Suprapubic skin (tissue), 4 donors: ENCODE data around the gene COL12A1. TPM values are rescaled to one million over a fixed set of nuclear protein-coding genes. Genes with fewer than 3 reads are reported as not detected.

Experiments used
- DNase-seq, 2 donors: peaks; one replicate each; pipeline ENCODE4 v3.0.0-alpha.2; 2019; ENCODE audit warnings: low spot score in 2 of 2
- H3K27ac ChIP-seq: fragments of 200-600 bp; sonication (generic); one replicate; pipeline ENCODE4 v1.5.1; 2019
- H3K27me3 ChIP-seq: fragments of 200-600 bp; sonication (generic); one replicate; pipeline ENCODE4 v1.5.1; 2019
- H3K36me3 ChIP-seq: fragments of 200-600 bp; sonication (generic); one replicate; pipeline ENCODE4 v1.5.1; 2019
- H3K4me1 ChIP-seq: fragments of 200-600 bp; sonication (generic); one replicate; pipeline ENCODE4 v1.5.1; 2019
- H3K4me3 ChIP-seq: fragments of 200-600 bp; sonication (generic); one replicate; pipeline ENCODE4 v1.5.1; 2019; ENCODE audit warnings: mild to moderate bottlenecking
- H3K9me3 ChIP-seq: fragments of 200-600 bp; sonication (generic); one replicate; pipeline ENCODE4 v1.5.1; 2019
- CTCF ChIP-seq, 2 donors: fragments of 200-600 bp in 1 of 2; fragments of 450-650 bp in 1 of 2; sonication (generic) in 1 of 2; IDR thresholded peaks; one replicate each; pipeline ENCODE4 v1.5.1; 2016 to 2019; ENCODE audit warnings: antibody characterized with exemption in 2 of 2, mild to moderate bottlenecking in 1 of 2, moderate library complexity in 1 of 2
- EP300 ChIP-seq: sonication (generic); formaldehyde crosslinking; IDR thresholded peaks from one replicate; pipeline ENCODE4 v1.6.1; 2017; ENCODE audit warnings: antibody characterized with exemption
- POLR2A ChIP-seq, 2 donors: fragments of 450-650 bp; IDR thresholded peaks; one replicate each; pipeline ENCODE4 v1.6.1; 2017; ENCODE audit warnings: antibody characterized with exemption in 2 of 2, mild to moderate bottlenecking in 2 of 2, moderate library complexity in 2 of 2
- POLR2AphosphoS5 ChIP-seq, 3 donors: sonication (generic); formaldehyde crosslinking; IDR thresholded peaks; one replicate each; pipeline ENCODE4 v1.6.1; 2017; ENCODE audit warnings: antibody characterized with exemption in 3 of 3
- WGBS: methylation state at CpG from one replicate; pipeline ENCODE4 v1.1.5; 2018; 5-methylcytosine and 5-hydroxymethylcytosine counted together
- total RNA-seq, 4 donors: library from RNA; depleted of rRNA; stranded (reverse); fragments of >200 nt; gene quantifications; one replicate each; pipeline ENCODE4 v1.1.0, GENCODE V29; 2016

The COL12A1 gene
- total RNA-seq, 4 donors from 2014 or later: 41.2 to 47.2 (median 44.1) TPM

- H3K36me3 ChIP-seq: peaks cover 8% of the 10 kb centered on the region
- peaks cover 27% of the 10 kb centered on the region for H3K4me1 ChIP-seq
- WGBS: 0% methylated on average over 36 of the region's 36 CpGs
- DNase-seq: peak; percentile 95
- peak within 1 kb of the TSS; percentile 68 for H3K4me3 ChIP-seq
- no peaks in the 10 kb centered on the region for H3K9me3 ChIP-seq
- TF ChIP-seq EP300 (no peak), POLR2A (IDR thresholded peaks at IDR 0.05) (peak; percentile 49 to 85), CTCF (IDR thresholded peaks at IDR 0.05) (no peak), POLR2AphosphoS5 (IDR thresholded peaks at IDR 0.05) (peak; percentile 81 to 88 (median 81))
- H3K27me3 ChIP-seq: no peaks in the 10 kb centered on the region
- H3K27ac ChIP-seq: peak within 1 kb of the TSS; percentile 91
These were observed 37.6 kb upstream of the COL12A1 start, which contains the start of gene COX7A2 for GRCh38 chr6:75243333-75244062. Gene COX7A2 (minus strand): TSS chr6:75243801. CDS start chr6:75243734, 67 bp downstream.

- Histone ChIP-seq H3K27ac (no peak overlapping the region), H3K9me3 (no peaks in the 10 kb centered on the region), H3K36me3 (peaks cover 32% of the 10 kb centered on the region), H3K4me3 (no peak overlapping the region), H3K27me3 (no peaks in the 10 kb centered on the region), H3K4me1 (peaks cover 6% of the 10 kb centered on the region)
- TF ChIP-seq POLR2AphosphoS5 (IDR thresholded peaks at IDR 0.05) (no peak), EP300 (no peak), POLR2A (IDR thresholded peaks at IDR 0.05) (no peak), CTCF (IDR thresholded peaks at IDR 0.05) (no peak)
- no peak for DNase-seq
- 80% methylated on average over 4 of the region's 4 CpGs for WGBS
These were observed 30.8 kb upstream of the COL12A1 start for GRCh38 chr6:75236630-75237029.

GRCh38 chr6:75235271-75235670 lies 29.4 kb upstream of the COL12A1 start:
- Histone ChIP-seq H3K27ac (no peak overlapping the region), H3K4me1 (peaks cover 6% of the 10 kb centered on the region), H3K4me3 (no peak overlapping the region), H3K9me3 (no peaks in the 10 kb centered on the region), H3K27me3 (no peaks in the 10 kb centered on the region), H3K36me3 (peaks cover 32% of the 10 kb centered on the region)
- TF ChIP-seq POLR2AphosphoS5 (IDR thresholded peaks at IDR 0.05): no peak
- DNase-seq: no peak
- 87% methylated on average over 2 of the region's 2 CpGs for WGBS

GRCh38 chr6:75234126-75234865 lies 28.4 kb upstream of the COL12A1 start:
- Histone ChIP-seq H3K4me1 (peaks cover 6% of the 10 kb centered on the region), H3K27me3 (no peaks in the 10 kb centered on the region), H3K36me3 (peaks cover 31% of the 10 kb centered on the region), H3K4me3 (no peak overlapping the region), H3K9me3 (no peaks in the 10 kb centered on the region), H3K27ac (no peak overlapping the region)
- WGBS: 33% methylated on average over 3 of the region's 3 CpGs
- no peak for TF ChIP-seq POLR2A (IDR thresholded peaks at IDR 0.05)
- TF ChIP-seq EP300: no peak
- TF ChIP-seq CTCF (IDR thresholded peaks at IDR 0.05): no peak
- no peak for TF ChIP-seq POLR2AphosphoS5 (IDR thresholded peaks at IDR 0.05)
- no peak for DNase-seq

GRCh38 chr6:75233092-75233615 lies 27.3 kb upstream of the COL12A1 start:
- Histone ChIP-seq H3K36me3 (peaks cover 21% of the 10 kb centered on the region), H3K4me3 (no peak overlapping the region), H3K9me3 (no peaks in the 10 kb centered on the region), H3K27ac (no peak overlapping the region), H3K4me1 (peaks cover 6% of the 10 kb centered on the region), H3K27me3 (no peaks in the 10 kb centered on the region)
- 94% methylated on average over 3 of the region's 4 CpGs for WGBS
- TF ChIP-seq POLR2AphosphoS5 (IDR thresholded peaks at IDR 0.05) (no peak), CTCF (IDR thresholded peaks at IDR 0.05) (no peak), EP300 (no peak), POLR2A (IDR thresholded peaks at IDR 0.05) (no peak)
- DNase-seq: no peak
